ENCODE data around the gene KLHL29.

- TF ChIP-seq, protein P1, sequence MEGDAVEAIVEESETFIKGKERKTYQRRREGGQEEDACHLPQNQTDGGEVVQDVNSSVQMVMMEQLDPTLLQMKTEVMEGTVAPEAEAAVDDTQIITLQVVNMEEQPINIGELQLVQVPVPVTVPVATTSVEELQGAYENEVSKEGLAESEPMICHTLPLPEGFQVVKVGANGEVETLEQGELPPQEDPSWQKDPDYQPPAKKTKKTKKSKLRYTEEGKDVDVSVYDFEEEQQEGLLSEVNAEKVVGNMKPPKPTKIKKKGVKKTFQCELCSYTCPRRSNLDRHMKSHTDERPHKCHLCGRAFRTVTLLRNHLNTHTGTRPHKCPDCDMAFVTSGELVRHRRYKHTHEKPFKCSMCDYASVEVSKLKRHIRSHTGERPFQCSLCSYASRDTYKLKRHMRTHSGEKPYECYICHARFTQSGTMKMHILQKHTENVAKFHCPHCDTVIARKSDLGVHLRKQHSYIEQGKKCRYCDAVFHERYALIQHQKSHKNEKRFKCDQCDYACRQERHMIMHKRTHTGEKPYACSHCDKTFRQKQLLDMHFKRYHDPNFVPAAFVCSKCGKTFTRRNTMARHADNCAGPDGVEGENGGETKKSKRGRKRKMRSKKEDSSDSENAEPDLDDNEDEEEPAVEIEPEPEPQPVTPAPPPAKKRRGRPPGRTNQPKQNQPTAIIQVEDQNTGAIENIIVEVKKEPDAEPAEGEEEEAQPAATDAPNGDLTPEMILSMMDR (IDR thresholded peaks at IDR 0.05; ENCODE audit: low read depth, low read length, missing input control): no peak
- TF ChIP-seq REST (IDR thresholded peaks at IDR 0.05): no peak
These were observed 34.5 kb downstream of the KLHL29 start for GRCh38 chr2:23419171-23420090.

Data from liver (tissue), 2 donors.